IPS-NIHi7 (cell line): ENCODE data around the gene SFMBT2.
"Not testable (repeated sequence)": the region's sequence is repeated elsewhere in the genome, so short reads cannot be mapped to it uniquely, and the experiment has no call there.

ENCODE experiments used
- DNase-seq: peaks from one replicate; pipeline ENCODE4 v3.0.0; 2012; ENCODE audit warnings: mixed read lengths; ENCODE audit errors: extremely low spot score

The SFMBT2 gene

DNA sequence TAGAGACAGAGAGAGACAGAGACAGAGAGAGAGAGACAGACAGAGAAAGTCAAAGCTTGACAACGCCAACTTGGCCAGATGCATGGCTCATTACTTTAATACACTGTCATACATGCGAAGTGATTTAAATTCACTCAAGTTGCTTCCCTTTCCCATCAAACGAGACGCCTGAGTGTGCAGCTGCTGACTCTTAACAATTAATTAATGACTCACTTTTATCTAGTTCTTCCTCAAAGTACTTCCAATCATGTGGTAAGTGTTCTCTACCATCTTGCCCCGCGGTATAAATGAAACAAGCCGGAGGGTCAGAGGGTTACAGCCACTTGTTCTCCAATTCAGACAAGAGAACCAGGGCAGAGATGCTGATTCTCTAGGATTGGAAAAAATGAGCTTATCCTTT lies 90.8 kb downstream of the SFMBT2 start:
- no peak for DNase-seq

DNA sequence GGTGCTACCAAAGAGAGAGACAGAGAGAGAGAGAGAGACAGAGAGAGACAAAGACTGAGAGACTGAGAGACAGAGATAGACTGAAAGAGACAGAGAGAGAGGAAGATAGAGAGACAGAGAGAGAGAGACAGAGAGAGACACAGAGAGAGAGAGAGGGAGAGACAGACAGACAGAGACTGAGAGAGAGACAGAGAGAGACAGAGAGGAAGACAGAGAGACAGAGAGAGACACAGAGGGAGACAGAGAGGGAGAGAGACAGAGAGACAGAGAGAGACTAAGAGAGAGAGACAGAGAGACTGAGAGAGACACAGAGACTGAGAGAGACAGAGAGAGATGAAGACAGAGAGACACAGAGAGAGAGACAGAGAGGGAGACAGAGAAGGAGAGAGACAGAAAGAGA lies 91.2 kb downstream of the SFMBT2 start:
- no peak for DNase-seq

DNA sequence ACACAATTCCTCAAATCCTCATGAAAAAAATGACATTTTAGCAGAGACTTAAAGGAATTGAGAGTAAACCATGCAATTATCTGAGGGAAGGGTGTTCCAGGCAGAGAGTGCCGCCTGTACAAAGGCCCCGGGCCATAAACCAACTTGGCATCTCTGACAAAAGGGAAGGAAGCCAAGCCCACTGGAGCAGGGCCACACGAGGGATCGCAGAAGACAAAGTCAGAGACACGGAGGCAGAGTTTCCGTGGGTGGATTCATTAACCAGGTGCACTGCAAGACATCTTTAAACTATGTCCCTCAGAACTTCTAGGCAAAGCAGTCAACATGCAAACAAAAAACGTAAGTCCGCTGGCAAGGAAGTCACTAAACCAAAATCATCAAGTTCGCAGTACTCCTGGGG lies 92.0 kb downstream of the SFMBT2 start:
- DNase-seq, result no peak

DNA sequence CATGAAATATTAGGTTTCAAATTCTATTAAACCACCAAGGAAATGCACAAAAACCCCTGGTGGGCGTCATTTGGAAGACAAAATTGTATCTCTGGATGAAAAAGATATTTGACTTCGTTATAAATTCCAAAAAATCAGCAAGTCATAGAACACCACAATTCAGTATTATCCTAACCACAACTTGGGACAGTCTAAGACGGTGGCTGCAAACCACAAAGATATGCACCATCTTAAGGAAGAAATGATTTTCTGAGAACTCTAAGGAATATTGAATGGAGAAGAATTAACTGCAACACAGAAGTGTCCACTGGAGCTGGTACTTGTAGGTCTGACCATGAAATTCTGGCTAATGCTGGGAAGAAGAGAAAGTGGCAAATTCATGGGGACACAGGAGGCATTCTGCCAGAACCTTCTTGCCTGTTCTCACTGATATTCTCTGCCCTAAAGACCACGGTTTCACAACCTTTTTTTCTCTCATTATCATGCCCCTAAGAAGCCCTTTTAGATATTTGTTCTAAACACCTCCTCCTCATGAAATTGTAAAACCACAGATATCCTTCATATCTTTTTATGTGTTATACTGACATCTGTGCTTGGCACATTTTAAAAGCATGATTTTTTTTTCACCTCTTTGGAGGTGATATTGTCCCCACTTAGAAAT lies 92.9 kb downstream of the SFMBT2 start:
- DNase-seq, result no peak

DNA sequence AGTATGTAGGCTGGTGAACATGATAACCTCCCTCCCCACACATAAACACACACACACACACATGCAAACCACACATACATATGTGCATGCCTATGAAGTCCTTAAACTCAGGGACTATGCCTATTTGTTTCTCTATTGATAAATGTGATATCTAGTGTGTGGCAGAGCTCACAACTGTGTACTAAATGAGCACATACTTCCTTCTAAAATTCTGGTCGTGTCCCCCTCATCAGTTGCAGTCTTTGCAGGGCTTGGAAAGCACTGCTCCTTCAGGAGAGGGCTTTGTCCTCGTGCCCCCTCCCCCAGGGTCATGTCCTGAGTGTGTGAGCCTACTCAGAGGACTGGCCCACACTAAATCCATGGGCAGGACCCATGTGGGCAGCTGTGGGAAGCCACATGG lies 94.0 kb downstream of the SFMBT2 start:
- DNase-seq, result no peak

DNA sequence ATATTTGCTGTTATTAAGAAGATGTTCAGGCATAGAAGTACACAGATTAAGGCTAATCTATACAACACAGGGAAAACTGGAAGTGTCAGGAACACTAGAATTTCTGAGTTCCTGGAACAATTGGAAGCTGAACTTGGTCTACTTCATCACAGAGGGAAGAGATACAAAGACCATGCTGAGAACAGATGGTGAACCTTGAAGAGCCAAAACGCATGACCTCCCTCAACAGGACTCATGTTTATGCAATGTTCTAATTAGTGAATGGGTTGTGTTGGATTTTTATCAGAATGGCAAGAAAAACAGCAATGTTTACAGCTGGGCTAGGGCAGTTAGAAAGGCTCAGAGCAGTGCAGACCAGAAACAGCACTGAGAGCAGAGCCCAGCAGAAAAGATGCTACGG lies 94.9 kb downstream of the SFMBT2 start:
- no peak for DNase-seq

DNA sequence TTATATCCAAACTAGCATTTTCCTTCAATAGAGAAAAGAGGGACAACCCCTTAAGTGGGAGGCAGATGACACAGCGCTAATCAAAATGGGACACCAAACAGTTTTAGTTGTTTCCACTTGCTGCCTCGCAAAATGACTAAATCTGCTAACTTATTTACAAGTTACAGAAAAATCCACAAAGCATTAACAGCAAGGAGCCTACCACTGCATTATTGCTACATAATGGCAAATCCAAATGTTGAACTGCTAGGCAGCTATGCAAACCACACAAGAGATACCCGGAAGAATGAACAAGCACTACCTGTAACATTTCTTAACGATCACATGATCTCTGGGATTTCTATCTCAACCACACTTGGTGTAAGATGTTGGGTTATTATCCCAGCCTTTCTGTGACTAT lies 96.7 kb downstream of the SFMBT2 start:
- no peak for DNase-seq

DNA sequence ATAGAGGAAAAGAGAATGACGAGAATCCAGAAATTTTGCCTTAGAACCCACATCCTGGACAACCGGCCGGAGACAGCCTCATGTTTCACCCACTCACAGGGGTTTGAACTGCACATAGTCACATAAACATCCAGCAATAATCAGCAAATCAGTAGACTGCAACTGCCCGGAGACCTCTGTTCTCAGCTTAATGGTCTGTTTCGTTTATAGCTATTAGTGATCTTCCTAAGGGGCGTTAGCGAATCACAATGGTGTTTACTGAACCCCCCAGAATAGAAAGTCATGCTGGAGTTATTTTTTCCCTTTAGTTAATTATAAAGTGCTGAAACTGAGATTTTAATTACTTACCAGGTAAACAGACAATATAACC lies 98.4 kb downstream of the SFMBT2 start:
- DNase-seq, result no peak

DNA sequence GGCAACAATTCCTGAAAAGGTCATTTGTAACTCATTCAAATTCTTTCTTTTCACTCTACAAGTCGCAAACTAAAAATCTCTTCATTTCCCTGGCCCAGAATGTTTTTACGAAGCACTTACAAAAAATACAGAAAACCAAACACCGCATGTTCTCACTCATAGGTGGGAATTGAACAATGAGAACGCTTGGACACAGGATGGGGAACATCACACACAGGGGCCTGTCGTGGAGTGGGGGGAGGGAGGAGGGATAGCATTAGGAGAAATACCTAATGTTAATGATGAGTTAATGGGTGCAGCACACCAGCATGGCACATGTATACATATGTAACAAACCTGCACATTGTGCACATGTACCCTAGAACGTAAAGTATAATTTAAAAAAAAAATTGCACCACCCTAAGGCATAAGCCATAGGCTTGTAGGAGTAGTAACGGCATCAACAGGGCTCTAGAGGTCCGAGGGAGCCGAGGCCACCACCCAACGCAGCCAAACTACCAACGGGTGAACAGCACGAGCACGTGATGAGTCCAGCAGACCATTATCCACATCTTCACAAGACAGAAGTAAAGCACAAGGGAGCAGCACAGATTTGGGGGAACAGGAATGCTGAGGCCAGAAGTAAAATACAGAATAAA lies 98.9 kb downstream of the SFMBT2 start:
- DNase-seq, result not testable (repeated sequence)

DNA sequence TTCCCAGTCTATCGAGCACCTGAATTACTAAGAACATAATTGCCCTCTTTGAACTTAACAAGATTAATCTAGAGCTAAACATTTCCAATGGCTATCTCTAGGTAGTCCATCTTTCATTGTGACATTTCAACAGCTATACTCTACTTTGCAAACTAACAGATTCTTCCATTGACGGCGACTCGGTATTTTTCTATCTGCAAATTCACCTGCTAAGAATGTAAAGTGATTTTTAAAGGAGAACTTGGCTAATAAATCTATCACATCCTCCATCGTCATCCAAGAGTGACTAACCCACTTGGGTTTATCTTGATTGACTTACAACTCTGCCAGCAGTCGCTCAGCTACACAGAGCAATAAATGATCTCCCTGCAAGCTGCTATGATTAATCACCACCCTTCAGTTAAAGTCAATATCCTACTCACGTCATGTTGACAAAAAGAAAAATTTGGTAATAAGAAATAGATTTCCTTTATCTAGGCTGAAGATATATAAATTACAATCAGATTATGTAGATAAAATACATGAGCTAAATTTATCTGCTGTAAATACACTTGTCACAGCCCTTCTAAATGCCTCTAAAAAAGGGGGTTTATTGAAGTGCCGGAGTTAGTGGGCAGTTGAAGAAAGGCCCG lies 99.5 kb downstream of the SFMBT2 start:
- DNase-seq, result no peak

DNA sequence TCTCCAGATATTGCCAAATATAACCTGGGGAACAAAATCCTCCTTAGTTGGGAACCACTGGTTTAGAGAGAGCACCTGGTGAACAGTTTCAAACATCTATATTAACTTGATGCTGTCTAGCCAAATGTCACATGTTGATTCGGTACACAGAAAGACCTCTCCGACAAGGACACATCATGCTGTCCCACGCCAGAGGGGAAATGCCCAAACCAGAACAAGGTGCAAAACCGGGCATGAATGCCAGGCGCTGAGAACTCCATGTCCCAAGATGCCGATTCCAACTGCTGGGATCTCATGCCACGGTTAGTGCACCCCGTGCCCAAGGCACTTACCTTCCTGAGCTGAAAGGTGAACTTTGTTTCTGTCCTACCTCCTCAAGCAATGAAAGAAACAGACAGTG lies 100.8 kb downstream of the SFMBT2 start:
- DNase-seq, result no peak

DNA sequence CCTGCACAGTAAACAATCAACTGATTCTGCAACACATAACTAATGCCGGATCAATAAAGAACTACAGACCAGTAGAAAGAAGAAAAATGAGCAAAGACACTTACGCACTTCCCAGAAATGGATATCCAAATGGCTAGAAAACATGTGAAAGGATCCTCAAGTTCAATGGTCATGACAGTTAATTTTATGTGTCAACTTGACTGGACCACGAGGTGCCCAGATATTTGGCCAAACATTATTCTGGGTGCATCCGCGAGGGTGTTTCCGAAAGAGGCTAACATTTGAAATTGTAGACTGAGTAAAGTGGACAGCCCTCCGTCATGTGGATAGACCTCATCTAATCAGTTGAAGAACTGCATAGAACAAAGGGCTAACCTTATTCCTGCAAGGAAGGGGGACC lies 102.0 kb downstream of the SFMBT2 start:
- DNase-seq, result no peak

DNA sequence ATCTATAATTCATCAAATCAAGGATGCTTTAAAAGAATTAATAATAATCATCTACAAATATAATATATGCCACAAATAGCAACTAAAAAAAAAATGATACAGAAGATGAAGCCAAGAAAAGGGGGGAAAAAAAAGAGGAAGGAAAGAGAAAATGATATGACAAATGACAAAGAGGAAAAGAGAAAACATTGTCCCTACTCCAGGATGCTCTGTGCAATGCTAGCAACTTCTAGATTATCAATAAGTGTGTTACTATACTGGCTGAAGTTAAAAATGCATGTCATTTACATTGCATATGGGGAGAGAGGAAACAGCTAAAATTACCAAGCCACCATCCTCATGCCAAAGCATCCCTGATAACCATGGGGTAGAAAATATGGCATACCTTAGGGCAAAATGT lies 104.2 kb downstream of the SFMBT2 start:
- no peak for DNase-seq

DNA sequence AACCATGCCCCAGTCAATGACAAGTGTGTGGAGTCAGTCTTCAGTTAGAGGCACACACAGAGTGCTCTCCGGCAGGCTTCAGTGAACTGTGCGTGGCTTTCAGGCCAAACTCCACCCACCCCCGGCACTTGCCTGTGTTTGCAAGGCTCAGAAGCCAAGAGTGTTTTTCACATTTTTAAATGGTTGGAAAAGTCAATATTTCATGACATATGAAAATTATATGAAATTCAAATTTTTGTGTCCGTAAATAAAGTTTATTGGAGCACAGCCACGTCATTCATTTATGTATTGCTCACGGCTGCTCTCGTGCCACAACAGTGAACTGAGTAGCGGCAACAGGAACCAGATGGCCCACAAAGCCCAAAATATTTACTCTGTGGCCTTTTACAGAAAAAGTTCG lies 104.7 kb downstream of the SFMBT2 start:
- no peak for DNase-seq

DNA sequence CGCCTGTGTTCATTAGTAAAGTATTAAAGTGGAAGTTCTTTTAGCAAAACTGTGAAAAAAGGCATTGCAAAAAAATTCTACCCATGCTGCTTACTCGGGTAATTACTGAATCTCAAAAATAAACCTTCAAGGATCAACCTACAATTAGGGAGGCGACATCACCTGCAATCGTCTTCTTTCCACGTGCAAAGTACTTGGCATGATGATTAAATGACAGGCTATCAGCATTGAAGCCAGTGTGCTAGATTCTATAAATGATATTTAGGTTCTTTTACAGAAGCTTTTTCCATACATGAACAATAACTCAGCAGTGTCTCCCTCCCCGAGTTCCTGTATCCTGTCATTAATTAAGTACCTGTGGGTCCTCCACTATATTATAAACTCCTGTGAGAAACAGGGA lies 105.8 kb downstream of the SFMBT2 start:
- no peak for DNase-seq

DNA sequence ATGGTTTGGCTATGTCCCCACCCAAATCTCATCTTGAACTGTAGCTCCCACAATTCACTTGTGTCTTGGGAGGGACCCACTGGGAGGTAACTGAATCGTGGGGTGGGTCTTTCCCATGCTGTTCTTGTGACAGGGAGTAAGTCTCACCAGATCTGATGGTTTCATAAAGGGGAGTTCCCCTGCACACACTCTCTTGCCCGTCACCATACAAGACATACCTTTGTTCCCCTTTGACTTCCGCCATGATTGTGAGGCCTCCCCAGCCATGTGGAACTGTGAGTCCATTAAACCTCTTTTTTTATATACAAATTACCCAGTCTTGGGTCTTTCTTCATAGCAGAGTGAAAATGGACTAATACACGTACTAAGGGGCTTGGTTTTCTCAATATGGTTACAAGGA lies 106.7 kb downstream of the SFMBT2 start:
- DNase-seq, result no peak

DNA sequence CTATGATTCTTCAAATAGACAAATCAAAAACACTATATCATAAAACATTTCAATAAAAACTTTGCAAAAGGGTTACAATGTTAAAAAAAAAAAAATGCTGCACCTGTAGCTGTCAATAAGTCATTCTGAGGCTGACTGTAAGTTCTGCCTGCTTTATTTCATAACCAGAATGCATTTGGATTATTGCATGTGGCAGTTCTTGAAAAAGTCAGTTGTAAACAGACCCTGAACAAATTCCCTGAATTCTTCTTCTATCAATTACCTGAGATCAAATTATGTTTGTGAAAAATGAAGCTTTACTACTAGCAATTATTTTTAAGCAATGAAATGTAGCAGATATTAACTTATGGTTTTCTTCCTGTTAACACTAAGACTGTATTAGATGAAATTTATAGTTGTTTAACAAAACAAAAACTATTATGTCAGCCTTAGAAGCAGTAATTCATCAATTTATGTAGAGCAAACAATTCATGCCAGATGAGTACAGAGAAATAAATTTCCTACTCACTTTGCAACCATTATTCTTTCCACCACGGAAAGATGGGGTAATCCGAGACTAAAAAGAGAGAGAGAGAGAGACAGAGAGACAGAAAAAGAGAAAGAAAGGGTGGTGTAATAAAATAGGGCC lies 107.8 kb downstream of the SFMBT2 start:
- DNase-seq, result no peak

DNA sequence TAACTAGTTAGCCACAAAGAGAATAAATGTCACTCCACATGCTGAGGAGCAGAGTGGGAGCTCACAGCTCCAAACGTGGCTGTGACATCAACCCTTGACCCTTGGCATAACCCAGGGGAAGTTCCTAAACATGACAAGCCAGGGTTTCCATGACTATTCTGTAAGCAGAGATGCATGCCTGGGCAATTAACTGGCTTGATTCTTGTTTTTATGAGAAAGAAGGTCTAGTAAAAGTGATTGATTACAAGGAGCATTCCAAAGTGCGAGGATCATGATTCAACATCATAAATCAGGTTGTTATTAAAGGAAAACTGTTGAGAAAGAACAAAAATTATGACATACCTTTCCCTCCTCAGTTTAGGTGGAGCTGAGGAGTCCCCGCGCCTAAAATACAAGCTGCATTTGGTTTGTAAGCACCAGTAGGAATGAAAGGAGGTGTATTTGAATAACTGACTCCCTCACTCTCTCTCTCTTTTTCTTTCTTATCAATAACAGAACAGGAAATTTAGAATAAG lies 108.4 kb downstream of the SFMBT2 start:
- no peak for DNase-seq

DNA sequence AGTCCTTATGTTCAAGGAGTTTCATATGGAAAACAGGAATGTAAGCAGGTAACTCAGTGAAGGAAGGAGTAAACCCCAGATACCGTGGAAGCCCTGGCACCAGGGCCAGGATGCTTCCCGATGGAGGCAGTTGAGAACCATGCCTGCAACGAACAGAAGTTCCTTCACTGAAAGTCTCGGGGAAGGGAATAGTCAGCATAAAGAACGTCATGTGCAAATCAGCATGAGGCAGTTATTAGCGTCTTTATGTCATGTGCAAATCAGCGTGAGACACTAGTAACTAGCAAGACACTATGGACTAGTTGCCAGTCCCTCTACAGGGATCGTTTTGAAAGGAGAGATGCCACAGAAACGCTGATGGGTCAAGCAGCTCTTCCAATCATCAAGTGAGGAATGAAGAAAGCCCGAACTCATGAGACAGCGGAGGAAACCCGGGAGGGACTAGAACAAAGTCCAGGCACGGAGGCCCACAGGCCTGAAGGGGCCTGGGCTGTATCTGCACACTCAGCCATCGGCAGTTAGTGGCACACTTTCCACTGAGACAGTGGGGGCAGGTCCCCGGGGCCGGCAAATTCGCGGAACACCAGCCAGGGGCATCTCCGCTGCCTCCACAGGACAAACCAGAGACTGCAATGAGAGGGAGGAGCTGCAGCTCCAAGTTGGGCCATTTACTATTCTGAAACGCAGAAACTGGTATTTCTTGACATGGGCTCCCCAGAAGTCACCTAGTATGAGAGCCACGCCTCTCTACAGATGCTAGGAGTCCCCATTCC lies 109.6 kb downstream of the SFMBT2 start:
- DNase-seq, result peak; percentile 79

DNA sequence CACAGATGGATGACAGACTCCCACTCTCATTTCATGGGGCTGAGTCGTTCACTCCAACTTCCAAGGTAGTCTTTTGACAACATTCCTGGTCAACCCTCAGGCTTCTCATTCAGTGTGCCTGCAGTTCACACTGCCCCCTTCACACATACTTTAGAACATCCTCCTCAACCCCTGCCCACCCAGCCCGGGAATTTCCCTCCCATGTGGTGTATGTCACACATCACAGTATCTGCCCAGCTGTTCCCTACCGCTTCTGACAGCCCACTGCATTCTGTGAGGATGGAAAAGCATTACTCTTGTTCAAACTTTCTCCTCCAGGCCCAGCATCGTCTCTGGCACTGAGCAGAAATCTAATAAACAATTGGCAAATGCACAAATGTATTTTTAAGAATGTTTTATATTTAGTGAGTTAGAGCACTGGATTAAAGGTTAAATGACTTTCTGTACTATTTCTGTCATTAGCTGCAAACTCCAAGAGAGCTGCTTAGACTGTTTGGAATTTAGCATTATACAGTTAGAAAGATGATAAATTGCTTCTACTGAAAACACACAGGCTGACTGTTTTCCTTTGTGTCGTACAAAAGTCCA lies 110.4 kb downstream of the SFMBT2 start:
- peak; percentile 36 for DNase-seq

DNA sequence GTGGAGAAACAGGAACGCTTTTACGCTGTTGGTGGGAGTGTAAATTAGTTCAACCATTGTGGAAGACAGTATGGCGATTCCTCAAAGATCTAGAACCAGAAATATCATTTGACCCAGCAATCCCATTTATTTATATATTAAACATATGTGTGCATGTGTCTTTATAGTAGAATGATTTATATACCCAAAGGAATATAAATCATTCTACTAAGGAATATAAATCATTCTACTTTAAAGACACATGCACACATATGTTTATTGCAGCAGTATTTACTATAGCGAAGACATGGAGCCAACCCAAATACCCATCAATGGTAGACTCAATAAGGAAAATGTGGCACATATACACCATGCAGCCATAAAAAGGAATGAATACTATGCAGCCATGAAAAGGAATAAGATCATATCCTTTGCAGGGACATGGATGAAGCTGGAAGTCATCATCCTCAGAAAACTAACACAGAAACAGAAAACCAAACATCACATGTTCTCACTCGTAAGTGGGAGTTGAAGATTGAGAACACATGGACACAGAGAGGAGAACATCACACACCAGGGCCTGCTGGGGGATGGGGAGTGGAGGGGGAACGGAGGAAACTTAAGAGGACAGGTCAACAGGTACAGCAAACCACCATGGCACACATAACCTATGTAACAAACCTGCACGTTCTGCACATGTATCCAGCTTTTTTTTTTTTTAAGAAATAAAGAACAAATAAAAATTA lies 111.1 kb downstream of the SFMBT2 start:
- not testable (repeated sequence) for DNase-seq
